Measurements from ENCODE around the gene SINHCAF. TPM values are rescaled to one million over a fixed set of nuclear protein-coding genes. Genes with fewer than 3 reads are reported as not detected.

Gene SINHCAF
- total RNA-seq, 1 experiment from 2014 or later: 179 TPM

GRCh38 chr12:31369712-31370521 is 44.0 kb upstream of the SINHCAF start (continued):
- TF ChIP-seq ZBTB33 (IDR thresholded peaks at IDR 0.05; ENCODE audit: extremely low read depth, insufficient replicate concordance, low read length): no peak

GRCh38 chr12:31368666-31369361 is 42.9 kb upstream of the SINHCAF start:
- no peak overlapping the region for H3K4me3 ChIP-seq (replicated peaks in 1 of 2; ENCODE audit: low read depth in 1 of 2, low read length in 2 of 2)
- no peak for DNase-seq (ENCODE audit: low read depth, low spot score)
- H2AFZ ChIP-seq (ENCODE audit: low read depth, low read length, poor library complexity, severe bottlenecking): no peak overlapping the region

More at GRCh38 chr12:31368666-31369361, 42.9 kb upstream of the SINHCAF start:
- Histone ChIP-seq H3K79me2 (ENCODE audit: insufficient read depth, low read length) (no peaks in the 10 kb centered on the region), H3K4me2 (ENCODE audit: low read length) (no peak overlapping the region), H3K27ac (ENCODE audit: low read depth, low read length) (no peak overlapping the region), H3K36me3 (ENCODE audit: control insufficient read depth in 1 of 2, insufficient read depth in 2 of 2, low read length in 2 of 2) (no peaks in the 10 kb centered on the region), H4K20me1 (ENCODE audit: insufficient read depth) (no peaks in the 10 kb centered on the region), H3K9me3 (ENCODE audit: control insufficient read depth in 1 of 2, insufficient read depth in 1 of 2, low read depth in 1 of 2, low read length in 2 of 2) (no peaks in the 10 kb centered on the region), H3K9me2 (ENCODE audit: insufficient read depth) (no peaks in the 10 kb centered on the region), H3K4me1 (ENCODE audit: control insufficient read depth in 1 of 2, insufficient read depth in 2 of 2, low read length in 2 of 2) (peaks cover 3 to 4% of the 10 kb centered on the region in 2 experiments; a peak in 1 of 4 replicates), H3K27me3 (ENCODE audit: insufficient read depth, low read length) (no peaks in the 10 kb centered on the region), H3K9ac (ENCODE audit: low read length) (no peak overlapping the region)
- CTCF ChIA-PET: no interaction called here
- no peak for ATAC-seq
- no peak for TF ChIP-seq POLR2AphosphoS5 (IDR thresholded peaks at IDR 0.05; ENCODE audit: low read depth, low read length)
- no peak for TF ChIP-seq JUND (IDR thresholded peaks at IDR 0.05)
- TF ChIP-seq, protein P1, sequence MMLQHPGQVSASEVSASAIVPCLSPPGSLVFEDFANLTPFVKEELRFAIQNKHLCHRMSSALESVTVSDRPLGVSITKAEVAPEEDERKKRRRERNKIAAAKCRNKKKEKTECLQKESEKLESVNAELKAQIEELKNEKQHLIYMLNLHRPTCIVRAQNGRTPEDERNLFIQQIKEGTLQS (IDR thresholded peaks at IDR 0.05): no peak
- no peak for TF ChIP-seq YY1 (IDR thresholded peaks at IDR 0.05; ENCODE audit: extremely low read depth, insufficient replicate concordance, low read depth, low read length)
- TF ChIP-seq TCF7L2 (IDR thresholded peaks at IDR 0.05; ENCODE audit: borderline replicate concordance, extremely low read depth, insufficient read depth, insufficient read length): no peak
- TF ChIP-seq, protein P2, sequence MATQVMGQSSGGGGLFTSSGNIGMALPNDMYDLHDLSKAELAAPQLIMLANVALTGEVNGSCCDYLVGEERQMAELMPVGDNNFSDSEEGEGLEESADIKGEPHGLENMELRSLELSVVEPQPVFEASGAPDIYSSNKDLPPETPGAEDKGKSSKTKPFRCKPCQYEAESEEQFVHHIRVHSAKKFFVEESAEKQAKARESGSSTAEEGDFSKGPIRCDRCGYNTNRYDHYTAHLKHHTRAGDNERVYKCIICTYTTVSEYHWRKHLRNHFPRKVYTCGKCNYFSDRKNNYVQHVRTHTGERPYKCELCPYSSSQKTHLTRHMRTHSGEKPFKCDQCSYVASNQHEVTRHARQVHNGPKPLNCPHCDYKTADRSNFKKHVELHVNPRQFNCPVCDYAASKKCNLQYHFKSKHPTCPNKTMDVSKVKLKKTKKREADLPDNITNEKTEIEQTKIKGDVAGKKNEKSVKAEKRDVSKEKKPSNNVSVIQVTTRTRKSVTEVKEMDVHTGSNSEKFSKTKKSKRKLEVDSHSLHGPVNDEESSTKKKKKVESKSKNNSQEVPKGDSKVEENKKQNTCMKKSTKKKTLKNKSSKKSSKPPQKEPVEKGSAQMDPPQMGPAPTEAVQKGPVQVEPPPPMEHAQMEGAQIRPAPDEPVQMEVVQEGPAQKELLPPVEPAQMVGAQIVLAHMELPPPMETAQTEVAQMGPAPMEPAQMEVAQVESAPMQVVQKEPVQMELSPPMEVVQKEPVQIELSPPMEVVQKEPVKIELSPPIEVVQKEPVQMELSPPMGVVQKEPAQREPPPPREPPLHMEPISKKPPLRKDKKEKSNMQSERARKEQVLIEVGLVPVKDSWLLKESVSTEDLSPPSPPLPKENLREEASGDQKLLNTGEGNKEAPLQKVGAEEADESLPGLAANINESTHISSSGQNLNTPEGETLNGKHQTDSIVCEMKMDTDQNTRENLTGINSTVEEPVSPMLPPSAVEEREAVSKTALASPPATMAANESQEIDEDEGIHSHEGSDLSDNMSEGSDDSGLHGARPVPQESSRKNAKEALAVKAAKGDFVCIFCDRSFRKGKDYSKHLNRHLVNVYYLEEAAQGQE (IDR thresholded peaks at IDR 0.05; ENCODE audit: low read depth): no peak
- TF ChIP-seq POLR2A (IDR thresholded peaks at IDR 0.05; ENCODE audit: borderline replicate concordance, extremely low read depth, insufficient read depth, insufficient read length): no peak
- no peak for TF ChIP-seq ZBTB33 (IDR thresholded peaks at IDR 0.05; ENCODE audit: extremely low read depth, insufficient replicate concordance, low read length)
- no TSS peak for BruUV-seq (replicated peaks)
- RAD21 ChIA-PET (ENCODE audit: low non-redundant PET in 1 of 2, low total read pairs in 2 of 2, uncharacterized antibody in 2 of 2, unreplicated experiment in 2 of 2): no interaction called here
- intact Hi-C loops (cut with micrococcal nuclease): no loop called here
- POLR2A ChIA-PET: no interaction called here

All from HCT116 (cell line).